Astrocyte of the cerebellum (primary cell): ENCODE results near the gene LTB4R2.
"Not testable (repeated sequence)": the region's sequence is repeated elsewhere in the genome, so short reads cannot be mapped to it uniquely, and the experiment has no call there.

Experiments
- DNase-seq: peaks from one replicate; pipeline ENCODE4 v3.0.0-alpha.2; 2011; ENCODE audit warnings: low read depth
- H3K4me3 ChIP-seq: 2 replicates; pipeline ENCODE4 v1.5.1; 2011; ENCODE audit warnings: mild to moderate bottlenecking, low read depth, low read length, moderate library complexity
- CTCF ChIP-seq: IDR thresholded peaks from 2 replicates; pipeline ENCODE4 v1.5.1; 2012; ENCODE audit warnings: low read length, low read depth, moderate library complexity, mild to moderate bottlenecking; ENCODE audit errors: missing control alignments
- in situ Hi-C: cut with HindIII; loops from 2 replicates; pipeline ENCODE4 v1.10.0; 2017; ENCODE audit warnings: low sequenced_read_pairs

LTB4R2 gene

GRCh38 chr14:24349742-24350141 is 39.8 kb downstream of the LTB4R2 start:
- in situ Hi-C loops = no loop called here

GRCh38 chr14:24351517-24351916 is 41.6 kb downstream of the LTB4R2 start:
- in situ Hi-C loops = no loop called here
- peak; percentile 2 for TF ChIP-seq CTCF
- no peak overlapping the region for H3K4me3 ChIP-seq
- no peak for DNase-seq

More at GRCh38 chr14:24349742-24350141, 39.8 kb downstream of the LTB4R2 start:
- no peak overlapping the region for H3K4me3 ChIP-seq
- no peak for TF ChIP-seq CTCF
- no peak for DNase-seq

GRCh38 chr14:24353559-24354481 is 43.9 kb downstream of the LTB4R2 start:
- in situ Hi-C loops = no loop called here
- H3K4me3 ChIP-seq = no peak overlapping the region
- no peak for DNase-seq
- TF ChIP-seq CTCF = no peak

- H3K4me3 ChIP-seq, in situ Hi-C loops, DNase-seq: not testable (repeated sequence)
These were observed 44.5 kb downstream of the LTB4R2 start for GRCh38 chr14:24354482-24354825.

GRCh38 chr14:24355009-24355408 is 45.1 kb downstream of the LTB4R2 start:
- in situ Hi-C loops = no loop called here
- no peak for DNase-seq
- no peak for TF ChIP-seq CTCF
- no peak overlapping the region for H3K4me3 ChIP-seq

DNA sequence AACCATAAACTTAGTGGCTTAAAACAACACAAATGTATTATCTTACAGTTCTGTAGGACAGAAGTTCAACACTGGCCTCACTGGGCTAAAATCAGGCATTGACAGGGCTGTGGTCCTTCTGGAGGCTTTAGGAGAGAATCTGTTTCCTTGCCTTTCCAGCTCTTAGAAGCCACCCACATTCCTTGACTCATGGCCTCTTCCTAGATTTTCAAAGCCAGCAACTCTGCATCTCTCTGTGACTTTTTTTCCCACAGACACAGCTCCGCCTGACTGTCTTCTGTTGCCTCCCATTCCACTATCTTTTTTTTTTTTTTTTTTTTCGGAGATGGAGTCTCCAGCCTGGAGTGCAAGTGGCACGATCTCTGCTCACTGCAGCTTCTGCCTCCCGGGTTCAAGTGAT is 46.3 kb downstream of the LTB4R2 start:
- no peak overlapping the region for H3K4me3 ChIP-seq
- in situ Hi-C loops = no loop called here

More for the DNA sequence above, 46.3 kb downstream of the LTB4R2 start:
- DNase-seq = no peak
- TF ChIP-seq CTCF = no peak
